Nephron (organoid): ENCODE data around the gene AFAP1.
A peak's percentile ranks its signal among the peaks of the same experiment; 100 is the strongest.

ENCODE experiments used
- H3K27ac Mint-ChIP-seq, 3 experiments: 2 replicates each; pipeline ENCODE4 v1.8.0; 2020; ENCODE audit warnings: mixed read lengths in 3 of 3, mild to moderate bottlenecking in 2 of 3, moderate library complexity in 1 of 3
- H3K27me3 Mint-ChIP-seq: 2 replicates; pipeline ENCODE4 v1.8.0; 2021; ENCODE audit warnings: low read depth, mild to moderate bottlenecking, moderate library complexity, mixed read lengths
- H3K36me3 Mint-ChIP-seq: 2 replicates; pipeline ENCODE4 v1.8.0; 2020; ENCODE audit warnings: low read depth, mixed read lengths
- H3K4me1 Mint-ChIP-seq: 2 replicates; pipeline ENCODE4 v1.8.0; 2020; ENCODE audit warnings: mixed read lengths
- H3K4me3 Mint-ChIP-seq, 3 experiments: 2 replicates each; pipeline ENCODE4 v1.8.0; 2020; ENCODE audit warnings: mild to moderate bottlenecking in 3 of 3, mixed read lengths in 3 of 3, moderate library complexity in 2 of 3
- H3K9me3 Mint-ChIP-seq: 2 replicates; pipeline ENCODE4 v1.8.0; 2020; ENCODE audit warnings: mixed read lengths
- CTCF ChIP-seq, 3 experiments: fragments of 200-600 bp; sonication (generic); IDR thresholded peaks; one replicate each; pipeline ENCODE4 v1.5.0; 2021; ENCODE audit warnings: antibody characterized with exemption in 3 of 3; ENCODE audit not compliant: unreplicated experiment in 3 of 3

The AFAP1 gene

GRCh38 chr4:7839856-7840255, 99.8 kb downstream of the AFAP1 start:
- H3K27ac Mint-ChIP-seq: peak overlapping the region; percentile 5 to 18 (median 9)
- H3K36me3 Mint-ChIP-seq: peaks cover 71% of the 10 kb centered on the region
- no peak overlapping the region for H3K4me3 Mint-ChIP-seq
- H3K4me1 Mint-ChIP-seq: peaks cover 52% of the 10 kb centered on the region
- TF ChIP-seq CTCF (IDR thresholded peaks at IDR 0.05; ENCODE audit: unreplicated experiment in 3 of 3): no peak
- H3K9me3 Mint-ChIP-seq: no peaks in the 10 kb centered on the region
- no peaks in the 10 kb centered on the region for H3K27me3 Mint-ChIP-seq

GRCh38 chr4:7838136-7838782, 101.4 kb downstream of the AFAP1 start:
- Mint-ChIP-seq H3K36me3 (peaks cover 77% of the 10 kb centered on the region), H3K4me3 (no peak overlapping the region), H3K27me3 (no peaks in the 10 kb centered on the region), H3K9me3 (peaks cover 3% of the 10 kb centered on the region), H3K27ac (peak overlapping the region in 1 of 3 experiments; percentile 35), H3K4me1 (peaks cover 36% of the 10 kb centered on the region)
- TF ChIP-seq CTCF (IDR thresholded peaks at IDR 0.05; ENCODE audit: unreplicated experiment in 3 of 3): no peak

- Mint-ChIP-seq H3K27ac (peak overlapping the region in 2 of 3 experiments; percentile 5 to 35), H3K27me3 (no peaks in the 10 kb centered on the region), H3K36me3 (peaks cover 77% of the 10 kb centered on the region), H3K4me3 (no peak overlapping the region), H3K4me1 (peaks cover 35% of the 10 kb centered on the region), H3K9me3 (peaks cover 9% of the 10 kb centered on the region)
- no peak for TF ChIP-seq CTCF (IDR thresholded peaks at IDR 0.05; ENCODE audit: unreplicated experiment in 3 of 3)
These were observed 102.0 kb downstream of the AFAP1 start for GRCh38 chr4:7837597-7838135.

GRCh38 chr4:7831858-7832730, 107.6 kb downstream of the AFAP1 start:
- Mint-ChIP-seq H3K36me3 (peaks cover 78% of the 10 kb centered on the region), H3K27me3 (no peaks in the 10 kb centered on the region), H3K27ac (peak overlapping the region; percentile 71 to 90 (median 87)), H3K9me3 (peaks cover 9% of the 10 kb centered on the region), H3K4me1 (peaks cover 59% of the 10 kb centered on the region), H3K4me3 (peak overlapping the region in 1 of 3 experiments; percentile 29)
- no peak for TF ChIP-seq CTCF (IDR thresholded peaks at IDR 0.05; ENCODE audit: unreplicated experiment in 3 of 3)

GRCh38 chr4:7831330-7831729, 108.3 kb downstream of the AFAP1 start:
- Mint-ChIP-seq H3K4me3 (peak overlapping the region in 2 of 3 experiments; percentile 15 to 29), H3K4me1 (peaks cover 65% of the 10 kb centered on the region), H3K27ac (peak overlapping the region; percentile 71 to 90 (median 87)), H3K9me3 (peaks cover 9% of the 10 kb centered on the region), H3K27me3 (no peaks in the 10 kb centered on the region), H3K36me3 (peaks cover 78% of the 10 kb centered on the region)
- no peak for TF ChIP-seq CTCF (IDR thresholded peaks at IDR 0.05; ENCODE audit: unreplicated experiment in 3 of 3)
